Thoracic aorta (tissue), 2 donors: ENCODE measurements around the gene LYZ. TPM values are rescaled to one million over a fixed set of nuclear protein-coding genes. Genes with fewer than 3 reads are reported as not detected.

Source experiments
- ATAC-seq: fragments of 150-250 bp; one replicate; pipeline ENCODE4 v1.8.0; 2017; ENCODE audit warnings: low read depth; ENCODE audit not compliant: insufficient number of reproducible peaks, low FRiP score
- DNase-seq: peaks from one replicate; pipeline ENCODE4 v3.0.0-alpha.2; 2020; ENCODE audit warnings: low spot score
- H3K27ac ChIP-seq, 2 donors: fragments of 200-600 bp; sonication (generic); 1 replicate in 1 of 2; 2 replicates in 1 of 2; pipeline ENCODE4 v1.5.1; 2016; ENCODE audit warnings: mild to moderate bottlenecking in 2 of 2, moderate library complexity in 2 of 2
- H3K27me3 ChIP-seq: fragments of 200-600 bp; sonication (generic); replicated peaks from 2 replicates; pipeline ENCODE4 v1.6.0; 2016; ENCODE audit warnings: mild to moderate bottlenecking; ENCODE audit not compliant: insufficient read depth
- H3K36me3 ChIP-seq: fragments of 200-600 bp; sonication (generic); one replicate; pipeline ENCODE4 v1.5.1; 2016
- H3K4me1 ChIP-seq, 2 donors: fragments of 200-600 bp; sonication (generic); 1 replicate in 1 of 2; 2 replicates in 1 of 2; pipeline versions ENCODE4 v1.5.1 to v1.6.0; 2016; ENCODE audit warnings: low read depth in 2 of 2, mild to moderate bottlenecking in 1 of 2; ENCODE audit not compliant: control insufficient read depth in 1 of 2
- H3K4me3 ChIP-seq: fragments of 200-600 bp; sonication (generic); 2 replicates; pipeline ENCODE4 v1.5.1; 2016; ENCODE audit warnings: mild to moderate bottlenecking
- H3K9me3 ChIP-seq: fragments of 200-600 bp; sonication (generic); 2 replicates; pipeline ENCODE4 v1.5.1; 2016
- total RNA-seq, 2 donors: library from RNA; depleted of rRNA; stranded (reverse); fragments of >200 nt; gene quantifications; one replicate each; pipeline versions ENCODE4 v1.1.0 to v1.2.3, GENCODE V29; 2016
- TF ChIP-seq, protein P1 (sequence below): fragments of 200-600 bp; sonication (generic); IDR thresholded peaks from one replicate; pipeline ENCODE4 v1.5.1; 2019; ENCODE audit warnings: antibody characterized with exemption

Gene LYZ
- total RNA-seq, 2 donors from 2014 or later, result 91.2 to 99.9 TPM

DNA sequence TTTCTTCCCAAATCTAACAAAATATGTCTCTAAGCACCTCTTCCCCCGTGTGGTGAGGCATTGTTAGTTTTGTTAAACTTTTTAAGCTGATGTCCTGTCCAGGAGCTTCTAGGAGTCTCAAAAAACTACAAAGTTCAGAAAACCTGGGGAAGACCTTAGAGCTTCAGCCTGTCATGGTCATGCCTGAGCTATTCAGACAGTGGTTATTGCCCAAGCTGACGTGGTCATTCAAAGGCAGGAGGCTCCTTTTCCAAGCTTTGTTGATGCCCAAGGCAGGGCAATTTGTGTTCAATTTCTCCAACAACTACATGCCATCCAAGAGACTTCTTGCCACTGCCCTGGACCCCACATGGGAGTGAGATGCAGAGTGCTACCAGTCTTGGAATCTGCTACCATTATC, 5.8 kb upstream of the LYZ start:
- Histone ChIP-seq H3K27ac (no peak overlapping the region), H3K36me3 (no peaks in the 10 kb centered on the region), H3K4me1 (no peaks in the 10 kb centered on the region), H3K4me3 (no peak overlapping the region), H3K9me3 (no peaks in the 10 kb centered on the region), H3K27me3 (no peaks in the 10 kb centered on the region)
- DNase-seq (no peak), ATAC-seq (no peak)
- TF ChIP-seq, protein P1, sequence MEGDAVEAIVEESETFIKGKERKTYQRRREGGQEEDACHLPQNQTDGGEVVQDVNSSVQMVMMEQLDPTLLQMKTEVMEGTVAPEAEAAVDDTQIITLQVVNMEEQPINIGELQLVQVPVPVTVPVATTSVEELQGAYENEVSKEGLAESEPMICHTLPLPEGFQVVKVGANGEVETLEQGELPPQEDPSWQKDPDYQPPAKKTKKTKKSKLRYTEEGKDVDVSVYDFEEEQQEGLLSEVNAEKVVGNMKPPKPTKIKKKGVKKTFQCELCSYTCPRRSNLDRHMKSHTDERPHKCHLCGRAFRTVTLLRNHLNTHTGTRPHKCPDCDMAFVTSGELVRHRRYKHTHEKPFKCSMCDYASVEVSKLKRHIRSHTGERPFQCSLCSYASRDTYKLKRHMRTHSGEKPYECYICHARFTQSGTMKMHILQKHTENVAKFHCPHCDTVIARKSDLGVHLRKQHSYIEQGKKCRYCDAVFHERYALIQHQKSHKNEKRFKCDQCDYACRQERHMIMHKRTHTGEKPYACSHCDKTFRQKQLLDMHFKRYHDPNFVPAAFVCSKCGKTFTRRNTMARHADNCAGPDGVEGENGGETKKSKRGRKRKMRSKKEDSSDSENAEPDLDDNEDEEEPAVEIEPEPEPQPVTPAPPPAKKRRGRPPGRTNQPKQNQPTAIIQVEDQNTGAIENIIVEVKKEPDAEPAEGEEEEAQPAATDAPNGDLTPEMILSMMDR, result no peak

DNA sequence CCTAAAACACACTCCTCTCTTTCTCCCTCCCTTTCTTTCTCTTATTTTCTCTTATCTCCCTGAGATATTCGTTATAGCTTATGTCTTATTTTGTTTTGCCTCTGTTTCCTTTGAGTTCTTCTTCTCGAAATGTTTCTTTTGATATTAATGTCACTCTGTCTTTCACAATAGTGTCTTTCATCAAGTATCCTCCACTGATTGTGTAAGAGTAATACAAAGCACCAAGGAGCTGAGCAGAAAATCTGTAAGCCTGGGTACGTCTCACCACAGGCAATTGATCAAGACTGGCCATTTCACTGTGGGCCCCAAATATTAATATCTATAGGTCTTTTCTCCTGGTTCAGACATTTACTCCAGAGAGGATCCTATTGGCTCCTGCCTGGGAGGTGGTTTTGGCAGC, 4.8 kb upstream of the LYZ start:
- Histone ChIP-seq H3K27me3 (no peaks in the 10 kb centered on the region), H3K4me3 (no peak overlapping the region), H3K27ac (no peak overlapping the region), H3K9me3 (no peaks in the 10 kb centered on the region), H3K4me1 (no peaks in the 10 kb centered on the region), H3K36me3 (no peaks in the 10 kb centered on the region)
- TF ChIP-seq, protein P1, result no peak
- no peak for ATAC-seq
- DNase-seq, result no peak

DNA sequence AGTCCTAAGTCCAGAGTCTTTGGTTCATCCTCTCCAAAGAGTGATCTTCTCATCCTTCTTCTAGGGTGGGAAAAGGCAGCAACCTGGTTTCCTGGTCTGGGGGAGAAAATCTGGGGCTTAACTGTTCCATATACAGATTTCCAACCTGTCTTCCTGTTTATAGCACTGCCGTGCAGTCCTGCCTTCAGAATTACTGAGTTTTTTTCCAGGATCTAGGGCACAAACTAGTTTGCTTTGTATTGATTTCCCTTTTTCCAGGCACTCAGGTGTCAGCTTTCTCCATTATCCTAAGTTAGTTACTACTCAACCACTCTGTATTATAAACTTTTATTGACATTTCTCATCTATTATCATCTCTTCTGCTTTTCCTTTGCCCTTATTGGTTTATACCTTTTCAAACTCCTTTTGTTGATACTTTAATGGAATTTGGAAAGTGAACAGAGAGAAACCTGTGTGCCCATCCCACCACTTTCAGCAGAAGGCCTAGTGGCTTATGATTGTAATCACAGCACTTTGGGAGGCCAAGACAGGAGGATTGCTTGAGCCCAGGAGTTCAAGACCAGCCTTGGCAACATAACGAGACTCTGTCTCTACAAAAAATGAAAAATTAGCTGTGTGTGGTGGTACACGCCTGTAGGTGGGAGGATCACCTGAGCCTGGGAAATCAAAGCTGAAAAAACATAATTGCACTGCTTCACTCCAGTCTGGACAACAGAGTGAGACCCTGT, 4.1 kb upstream of the LYZ start:
- no peak for DNase-seq
- Histone ChIP-seq H3K4me3 (no peak overlapping the region), H3K9me3 (no peaks in the 10 kb centered on the region), H3K27me3 (no peaks in the 10 kb centered on the region), H3K27ac (no peak overlapping the region), H3K36me3 (no peaks in the 10 kb centered on the region), H3K4me1 (no peaks in the 10 kb centered on the region)
- TF ChIP-seq, protein P1, result no peak
- ATAC-seq, result no peak

DNA sequence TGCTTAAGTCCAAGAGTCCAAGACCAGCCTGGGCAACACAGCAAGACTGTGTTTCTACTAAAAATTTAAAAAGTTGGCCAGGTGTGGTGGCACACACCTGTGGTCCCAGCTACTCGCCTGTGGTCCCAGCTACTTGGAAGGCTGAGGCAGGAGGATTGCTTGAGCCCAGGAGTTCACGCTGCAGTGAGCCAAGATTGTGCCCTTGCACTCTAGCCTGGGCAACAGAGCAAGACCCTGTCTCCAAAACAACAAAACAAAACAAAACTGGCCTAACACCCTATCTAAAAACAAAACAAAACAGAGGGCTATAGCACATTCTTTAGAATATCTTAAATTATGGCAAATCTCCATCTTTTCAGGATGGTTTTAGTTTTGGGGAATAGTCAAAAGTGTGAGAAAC, 3.1 kb upstream of the LYZ start:
- Histone ChIP-seq H3K36me3 (no peaks in the 10 kb centered on the region), H3K27ac (no peak overlapping the region), H3K4me3 (no peak overlapping the region), H3K9me3 (no peaks in the 10 kb centered on the region), H3K4me1 (no peaks in the 10 kb centered on the region), H3K27me3 (no peaks in the 10 kb centered on the region)
- ATAC-seq (no peak), DNase-seq (no peak)
- TF ChIP-seq, protein P1, result no peak

GRCh38 chr12:69345742-69346141, 2.4 kb upstream of the LYZ start:
- H3K4me1 ChIP-seq, result no peaks in the 10 kb centered on the region
- no peak overlapping the region for H3K4me3 ChIP-seq
- DNase-seq, result no peak
- no peak overlapping the region for H3K27ac ChIP-seq
- no peaks in the 10 kb centered on the region for H3K36me3 ChIP-seq
- no peaks in the 10 kb centered on the region for H3K27me3 ChIP-seq
- no peak for ATAC-seq
- TF ChIP-seq, protein P1, result no peak
- no peaks in the 10 kb centered on the region for H3K9me3 ChIP-seq
